ENCODE results near the gene PDCD2. TPM values are rescaled to one million over a fixed set of nuclear protein-coding genes. Genes with fewer than 3 reads are reported as not detected.

PDCD2 gene
- total and polyA plus RNA-seq, 7 experiments from 2014 or later: 49.4 to 128 (median 80.0) TPM

DNA sequence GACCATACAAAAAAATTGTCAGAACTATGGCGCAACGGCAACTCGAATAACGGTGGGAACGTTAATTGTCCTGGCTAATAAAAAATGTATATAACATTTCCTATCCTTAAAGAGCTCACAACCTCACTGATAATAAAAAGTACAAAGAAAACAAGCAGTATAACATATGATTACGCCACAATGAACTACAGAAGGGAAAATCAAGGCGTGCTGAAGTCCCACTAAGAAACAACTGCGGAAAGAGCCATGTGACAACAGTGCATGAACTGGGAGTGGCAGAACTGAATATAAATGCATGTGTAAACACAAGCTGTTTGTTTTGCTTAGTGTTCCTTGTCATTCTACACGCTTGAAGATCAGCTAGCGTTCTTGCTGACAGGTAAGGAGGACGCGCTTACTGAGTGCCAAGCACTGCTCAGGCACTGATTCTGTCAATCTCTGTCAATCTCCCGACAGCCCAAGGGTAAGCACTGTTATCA lies 30.9 kb downstream of the PDCD2 start:
- peak; percentile 71 for ATAC-seq
- Mint-ChIP-seq H3K36me3 (peaks cover 0 to 17% (median 9%) of the 10 kb centered on the region in 5 donors), H3K9me3 (no peaks in the 10 kb centered on the region), H3K27me3 (no peaks in the 10 kb centered on the region), H3K27ac (no peak overlapping the region), H3K4me3 (no peak overlapping the region), H3K4me1 (peaks cover 10 to 46% (median 23%) of the 10 kb centered on the region in 7 donors)
- no peaks in the 10 kb centered on the region for H3K9me3 ChIP-seq (ENCODE audit: control insufficient read depth in 2 of 3, low read length in 3 of 3)
- DNase-seq: peak in 1 of 9 donors; percentile 81
- peaks cover 40% of the 10 kb centered on the region in 2 donors for H3K4me1 ChIP-seq (ENCODE audit: control insufficient read depth in 2 of 2, insufficient read depth in 2 of 2, low read length in 2 of 2)
- peaks cover 0 to 36% (median 7%) of the 10 kb centered on the region in 3 experiments for H3K36me3 ChIP-seq (ENCODE audit: control insufficient read depth in 2 of 3, insufficient read depth in 3 of 3, low read length in 3 of 3)
- H3K4me3 ChIP-seq (ENCODE audit: low read length): peak overlapping the region; percentile 91
- ChIA-PET POLR2A (interaction anchor here (0.8 to 4.0 kb wide), 16 partner anchors 8 to 851 kb away, joined by 3 to 48 read pairs (median 6); partner anchors contain the start of genes C6orf120, DYNLT2, ERMARD and FAM120B), CTCF (interaction anchor here (0.7 to 1.3 kb wide), 2 partner anchors 30 to 830 kb away, joined by 3 to 4 read pairs; no protein-coding TSS in a partner anchor)
- no peaks in the 10 kb centered on the region for H3K27me3 ChIP-seq (ENCODE audit: control insufficient read depth in 2 of 2, insufficient read depth in 2 of 2, low read length in 2 of 2)
- intact Hi-C loops (cut with micrococcal nuclease): loop anchor here (1.0 to 5.0 kb wide), 11 partner anchors 8 to 1341 kb away; partner anchors contain the start of genes C6orf120 (in 2 of the 2), DYNLT2 (in 2 of the 2), ERMARD (in 2 of the 2) and FAM120B (in 2 of the 2)
- peak overlapping the region; percentile 93 for H3K27ac ChIP-seq (ENCODE audit: low read depth, low read length)

DNA sequence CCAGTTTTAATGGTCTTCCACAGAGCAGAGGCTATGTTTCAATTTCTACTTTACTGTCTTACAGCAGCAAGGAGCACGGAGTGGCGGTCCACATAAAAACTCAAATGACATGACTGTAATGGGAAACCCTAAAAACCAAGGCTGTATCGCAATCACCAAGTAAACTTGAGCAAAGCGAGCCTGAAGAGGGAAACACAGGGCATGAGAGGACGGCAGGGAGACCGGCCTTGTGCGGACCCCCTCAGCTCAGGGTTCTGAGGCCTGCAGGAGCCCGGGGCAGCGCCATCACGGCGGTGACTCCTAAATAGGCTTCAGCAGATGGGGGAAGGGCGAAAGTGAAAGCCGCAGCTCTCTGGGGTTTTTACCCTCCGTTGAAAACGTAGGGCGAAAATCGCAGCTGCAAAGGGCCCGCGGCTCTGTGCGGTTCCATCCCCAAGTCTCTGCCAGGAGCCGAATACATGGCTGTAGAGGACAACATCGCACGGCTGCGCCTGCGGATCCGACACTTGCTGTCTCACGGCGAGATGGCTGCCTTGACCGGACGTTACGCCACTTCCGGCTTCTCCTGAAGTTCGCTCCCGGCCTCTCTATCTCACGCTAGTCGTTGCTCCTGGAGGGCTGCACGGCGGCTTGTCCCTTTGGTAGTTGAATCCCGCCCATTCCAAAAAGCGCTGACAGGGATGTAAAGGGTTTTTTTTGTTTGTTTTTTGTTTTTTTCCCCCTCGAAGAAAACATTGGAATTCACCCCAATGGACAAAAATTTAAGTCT lies 31.5 kb downstream of the PDCD2 start, which contains the start of gene PSMB1:
Gene PSMB1, minus strand, starts transcription at position 543 of the 769 bp plus-strand sequence. Its CDS starts 65 bp downstream, at position 478.
- Histone ChIP-seq H3K4me3 (ENCODE audit: low read length) (peak within 1 kb of the TSS; percentile 91), H3K36me3 (ENCODE audit: control insufficient read depth in 2 of 3, insufficient read depth in 3 of 3, low read length in 3 of 3) (peaks cover 0 to 34% (median 9%) of the 10 kb centered on the region in 3 experiments), H3K27ac (ENCODE audit: low read depth, low read length) (peak within 1 kb of the TSS; percentile 93), H3K9me3 (ENCODE audit: control insufficient read depth in 2 of 3, low read length in 3 of 3) (no peaks in the 10 kb centered on the region), H3K27me3 (ENCODE audit: control insufficient read depth in 2 of 2, insufficient read depth in 2 of 2, low read length in 2 of 2) (no peaks in the 10 kb centered on the region), H3K4me1 (ENCODE audit: control insufficient read depth in 2 of 2, insufficient read depth in 2 of 2, low read length in 2 of 2) (peaks cover 40% of the 10 kb centered on the region in 2 donors)
- Mint-ChIP-seq H3K9me3 (no peaks in the 10 kb centered on the region), H3K4me3 (no peak within 1 kb of the TSS), H3K27me3 (no peaks in the 10 kb centered on the region), H3K4me1 (peaks cover 4 to 45% (median 18%) of the 10 kb centered on the region in 7 donors), H3K36me3 (peaks cover 0 to 14% (median 12%) of the 10 kb centered on the region in 5 donors), H3K27ac (no peak within 1 kb of the TSS)
- CTCF ChIA-PET: interaction anchor here (1.1 to 1.3 kb wide), 2 partner anchors 31 to 1656 kb away, joined by 3 to 4 read pairs; no protein-coding TSS in a partner anchor
- peak; percentile 57 to 77 (median 67) for DNase-seq
- POLR2A ChIA-PET: interaction anchor here (0.7 to 4.0 kb wide), 15 partner anchors 7 to 850 kb away, joined by 3 to 48 read pairs (median 7); partner anchors contain the start of genes C6orf120, DYNLT2, ERMARD and PDCD2
- intact Hi-C loops (cut with micrococcal nuclease): loop anchor here (1.0 to 5.0 kb wide), 5 partner anchors 8 to 1341 kb away; partner anchors contain the start of gene DLL1 (in 1 of the 2)
- ATAC-seq: peak; percentile 45

DNA sequence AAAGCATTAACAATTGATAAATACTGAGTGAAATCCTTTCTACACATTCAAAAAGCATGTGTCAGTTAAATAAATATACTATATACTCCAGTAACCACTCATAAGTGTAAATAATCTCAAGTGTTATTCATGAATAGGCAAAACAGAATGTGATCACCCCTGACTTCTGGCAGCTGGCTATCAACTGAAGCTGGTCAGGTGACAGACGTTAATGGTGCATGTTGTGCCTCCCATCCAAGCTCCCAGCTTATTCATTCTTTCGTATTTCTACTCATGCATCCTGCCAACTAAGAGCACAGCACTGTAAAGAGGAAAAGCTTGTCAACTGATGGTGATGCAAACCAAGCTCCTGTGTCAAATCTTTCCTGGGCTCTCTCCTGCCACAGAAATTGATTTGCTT lies 39.0 kb downstream of the PDCD2 start:
- Histone ChIP-seq H3K27me3 (ENCODE audit: control insufficient read depth in 2 of 2, insufficient read depth in 2 of 2, low read length in 2 of 2) (no peaks in the 10 kb centered on the region), H3K4me1 (ENCODE audit: control insufficient read depth in 2 of 2, insufficient read depth in 2 of 2, low read length in 2 of 2) (peaks cover 14 to 15% of the 10 kb centered on the region in 2 donors), H3K9me3 (ENCODE audit: control insufficient read depth in 2 of 3, low read length in 3 of 3) (no peaks in the 10 kb centered on the region), H3K36me3 (ENCODE audit: control insufficient read depth in 2 of 3, insufficient read depth in 3 of 3, low read length in 3 of 3) (peaks cover 32 to 72% (median 39%) of the 10 kb centered on the region in 3 experiments), H3K4me3 (ENCODE audit: low read length) (no peak overlapping the region), H3K27ac (ENCODE audit: low read depth, low read length) (no peak overlapping the region)
- Mint-ChIP-seq H3K27me3 (no peaks in the 10 kb centered on the region), H3K9me3 (no peaks in the 10 kb centered on the region), H3K4me3 (no peak overlapping the region), H3K4me1 (peaks cover 19 to 66% (median 34%) of the 10 kb centered on the region in 7 donors), H3K36me3 (peaks cover 5 to 46% (median 30%) of the 10 kb centered on the region in 5 donors), H3K27ac (no peak overlapping the region)
- DNase-seq (no peak), ATAC-seq (no peak)
- ChIA-PET POLR2A (interaction anchor here (1.6 kb wide), 1 partner anchor 8 kb away, joined by 7 read pairs; the partner anchor contains the start of gene TBP), CTCF (no interaction called here)
- intact Hi-C loops (cut with micrococcal nuclease): loop anchor here in 1 of 2 donors (1.0 kb wide), 1 partner anchor 8 kb away; the partner anchor contains the start of gene PSMB1

DNA sequence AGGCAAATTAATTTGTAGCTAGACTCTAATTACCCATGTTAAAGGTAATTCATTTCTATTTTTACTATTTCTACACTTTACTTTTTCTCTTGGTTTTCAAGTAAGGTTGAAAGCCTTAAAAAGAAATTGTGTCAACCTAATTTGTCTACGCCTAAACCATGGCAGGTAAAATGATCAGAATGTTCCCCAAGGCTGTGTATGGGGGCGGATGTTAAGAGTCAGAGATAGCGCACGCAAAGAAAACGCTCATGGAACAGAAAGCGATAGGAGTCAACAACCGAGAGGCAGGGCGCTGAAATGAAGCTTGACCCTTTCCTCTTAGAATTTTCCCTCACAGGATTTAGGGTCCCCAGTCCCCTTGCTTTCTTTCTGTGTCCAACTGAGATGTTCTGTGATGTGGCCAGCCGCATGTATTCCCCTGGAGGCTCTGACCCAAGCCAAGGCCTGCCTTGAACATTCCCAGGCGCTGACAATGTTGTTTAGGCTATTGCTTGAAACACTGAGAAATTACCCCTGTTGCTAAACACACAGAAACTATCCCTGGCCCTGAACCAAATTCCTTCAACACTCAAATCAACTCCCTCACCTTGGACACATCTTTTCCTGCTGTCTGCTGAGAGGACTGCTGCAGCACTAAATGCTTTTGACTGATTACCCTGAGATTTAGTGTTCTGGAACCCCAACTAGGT lies 42.3 kb downstream of the PDCD2 start:
- Histone ChIP-seq H3K27ac (ENCODE audit: low read depth, low read length) (no peak overlapping the region), H3K4me1 (ENCODE audit: control insufficient read depth in 2 of 2, insufficient read depth in 2 of 2, low read length in 2 of 2) (no peaks in the 10 kb centered on the region), H3K27me3 (ENCODE audit: control insufficient read depth in 2 of 2, insufficient read depth in 2 of 2, low read length in 2 of 2) (no peaks in the 10 kb centered on the region), H3K36me3 (ENCODE audit: control insufficient read depth in 2 of 3, insufficient read depth in 3 of 3, low read length in 3 of 3) (peaks cover 33 to 80% (median 44%) of the 10 kb centered on the region in 3 experiments), H3K9me3 (ENCODE audit: control insufficient read depth in 2 of 3, low read length in 3 of 3) (no peaks in the 10 kb centered on the region), H3K4me3 (ENCODE audit: low read length) (no peak overlapping the region)
- H3K27me3 Mint-ChIP-seq: no peaks in the 10 kb centered on the region
- ChIA-PET POLR2A (interaction anchor here (1.2 to 2.9 kb wide), 3 partner anchors 8 to 42 kb away, joined by 3 to 15 read pairs (median 3); partner anchors contain the start of genes PSMB1 and TBP), CTCF (no interaction called here)
- no peaks in the 10 kb centered on the region for H3K9me3 Mint-ChIP-seq
- peaks cover 10 to 44% (median 32%) of the 10 kb centered on the region in 7 donors for H3K4me1 Mint-ChIP-seq
- ATAC-seq (no peak), DNase-seq (no peak)
- peaks cover under 1 to 52% (median 25%) of the 10 kb centered on the region in 5 donors for H3K36me3 Mint-ChIP-seq
- peak overlapping the region in 5 of 9 donors; percentile 9 to 71 (median 28) for H3K27ac Mint-ChIP-seq
- intact Hi-C loops (cut with micrococcal nuclease): no loop called here
- H3K4me3 Mint-ChIP-seq: no peak overlapping the region

DNA sequence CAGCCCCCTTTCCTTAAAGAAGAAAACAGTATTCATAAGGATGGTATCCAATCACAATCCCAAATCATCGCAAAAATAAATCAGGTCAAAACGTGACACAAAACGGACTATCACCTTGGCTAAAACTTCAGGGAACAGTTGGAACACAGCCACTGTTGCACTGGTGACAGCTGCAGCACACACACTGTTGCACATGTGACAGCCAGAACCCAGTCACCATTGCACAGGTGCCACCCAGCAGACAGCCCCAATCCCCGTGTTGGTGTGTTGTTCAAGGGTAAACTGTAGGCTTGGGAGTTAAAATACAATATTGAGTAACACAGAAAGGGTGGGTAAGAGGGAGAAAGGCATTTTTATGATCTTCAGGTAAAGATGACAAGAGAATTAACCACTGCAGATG lies 47.1 kb downstream of the PDCD2 start:
- H3K27ac Mint-ChIP-seq: peak overlapping the region in 2 of 9 donors; percentile 22 to 39
- Histone ChIP-seq H3K4me3 (ENCODE audit: low read length) (no peak overlapping the region), H3K36me3 (ENCODE audit: control insufficient read depth in 2 of 3, insufficient read depth in 3 of 3, low read length in 3 of 3) (peaks cover 28 to 80% (median 46%) of the 10 kb centered on the region in 3 experiments), H3K9me3 (ENCODE audit: control insufficient read depth in 2 of 3, low read length in 3 of 3) (no peaks in the 10 kb centered on the region), H3K27ac (ENCODE audit: low read depth, low read length) (no peak overlapping the region), H3K4me1 (ENCODE audit: control insufficient read depth in 2 of 2, insufficient read depth in 2 of 2, low read length in 2 of 2) (no peaks in the 10 kb centered on the region), H3K27me3 (ENCODE audit: control insufficient read depth in 2 of 2, insufficient read depth in 2 of 2, low read length in 2 of 2) (no peaks in the 10 kb centered on the region)
- H3K4me3 Mint-ChIP-seq: no peak overlapping the region
- DNase-seq (no peak), ATAC-seq (no peak)
- peaks cover 12 to 30% (median 22%) of the 10 kb centered on the region in 7 donors for H3K4me1 Mint-ChIP-seq
- ChIA-PET CTCF (no interaction called here), POLR2A (no interaction called here)
- H3K9me3 Mint-ChIP-seq: peaks cover 0 to 3% (median 0%) of the 10 kb centered on the region in 11 donors
- peaks cover 9 to 63% (median 36%) of the 10 kb centered on the region in 5 donors for H3K36me3 Mint-ChIP-seq
- no peaks in the 10 kb centered on the region for H3K27me3 Mint-ChIP-seq
- intact Hi-C loops (cut with micrococcal nuclease): no loop called here

DNA sequence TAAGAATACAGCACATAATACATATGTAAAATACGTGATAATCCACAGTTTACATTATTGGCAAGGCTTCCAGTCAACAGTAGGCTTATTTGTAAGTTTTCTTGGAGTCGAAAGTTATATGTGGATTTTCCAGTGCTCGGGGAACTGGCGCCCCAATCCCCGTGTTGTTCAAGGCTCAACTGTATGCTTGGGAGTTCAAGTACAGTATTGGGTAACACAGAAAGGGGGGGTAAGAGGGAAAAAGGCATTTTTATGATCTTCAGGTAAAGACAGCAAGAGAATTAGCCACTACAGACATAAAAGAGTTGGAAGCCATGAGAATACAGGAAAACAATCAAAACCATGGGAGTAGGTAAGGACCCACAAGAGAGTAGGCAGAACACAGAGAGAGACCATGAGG lies 47.8 kb downstream of the PDCD2 start:
- Mint-ChIP-seq H3K9me3 (peaks cover 0 to 3% (median 0%) of the 10 kb centered on the region in 11 donors), H3K27me3 (no peaks in the 10 kb centered on the region), H3K4me3 (no peak overlapping the region), H3K4me1 (peaks cover 12 to 30% (median 21%) of the 10 kb centered on the region in 7 donors), H3K36me3 (peaks cover 9 to 63% (median 36%) of the 10 kb centered on the region in 5 donors), H3K27ac (peak overlapping the region in 1 of 9 donors; percentile 62)
- intact Hi-C loops (cut with micrococcal nuclease): no loop called here
- H3K27me3 ChIP-seq (ENCODE audit: control insufficient read depth in 2 of 2, insufficient read depth in 2 of 2, low read length in 2 of 2): no peaks in the 10 kb centered on the region
- CTCF ChIA-PET: no interaction called here
- POLR2A ChIA-PET: no interaction called here
- ATAC-seq (no peak), DNase-seq (no peak)
- H3K9me3 ChIP-seq (ENCODE audit: control insufficient read depth in 2 of 3, low read length in 3 of 3): no peaks in the 10 kb centered on the region
- H3K4me3 ChIP-seq (ENCODE audit: low read length): no peak overlapping the region
- H3K4me1 ChIP-seq (ENCODE audit: control insufficient read depth in 2 of 2, insufficient read depth in 2 of 2, low read length in 2 of 2): no peaks in the 10 kb centered on the region
- no peak overlapping the region for H3K27ac ChIP-seq (ENCODE audit: low read depth, low read length)
- H3K36me3 ChIP-seq (ENCODE audit: control insufficient read depth in 2 of 3, insufficient read depth in 3 of 3, low read length in 3 of 3): peaks cover 28 to 73% (median 46%) of the 10 kb centered on the region in 3 experiments
